GM12878 (cell line): ENCODE results near the gene HLA-B. TPM values are rescaled to one million over a fixed set of nuclear protein-coding genes. Genes with fewer than 3 reads are reported as not detected.

Experiments used
- ATAC-seq: fragments of 200-7000 bp; cut with Tn5 transposase; 3 replicates; pipeline ENCODE4 v1.9.1; 2020; ENCODE audit warnings: mild to moderate bottlenecking, moderate library complexity
- BruUV-seq: library from RNA; stranded (reverse); fragments of 400-500 nt; replicated peaks from 2 replicates; lab custom pipeline; 2021; lab: Mats Ljungman, UMichigan
- CTCF ChIA-PET: fragments of 300-600 bp; sonication (Branson Sonifier 250); formaldehyde crosslinking; extraction: SDS; loops from one replicate; lab custom pipeline; 2021; ENCODE audit warnings: inconsistent platforms; lab: Yijun Ruan, JAX
- POLR2A ChIA-PET: fragments of 350-600 bp; formaldehyde crosslinking; extraction: SDS; loops from one replicate; lab custom pipeline; 2021; ENCODE audit warnings: inconsistent platforms; lab: Charles Lee
- RAD21 ChIA-PET: fragments of 300-600 bp; sonication (Branson Sonifier 250); formaldehyde crosslinking; loops from one replicate; lab custom pipeline; 2023; ENCODE audit warnings: antibody characterized with exemption; ENCODE audit not compliant: unreplicated experiment; lab: Charles Lee
- SMC1A ChIA-PET: fragments of 300-600 bp; sonication (Branson Sonifier 250); formaldehyde crosslinking; loops from one replicate; lab custom pipeline; 2023; ENCODE audit not compliant: unreplicated experiment, uncharacterized antibody; lab: Charles Lee
- DNase-seq: peaks from one replicate; pipeline ENCODE4 v3.0.0-alpha.2; 2011; ENCODE audit warnings: low read depth, low spot score
- FAIRE-seq: peaks from 3 replicates; lab custom pipeline; 2011; peaks lifted over from hg19 to GRCh38; lab: Jason Lieb, UNC
- H2AFZ ChIP-seq: 2 replicates; pipeline ENCODE4 v1.6.0; 2011; ENCODE audit warnings: low read depth, low read length, control low read depth; ENCODE audit not compliant: control insufficient read depth
- H3K27ac ChIP-seq: 2 replicates; pipeline ENCODE4 v1.5.1; 2011; ENCODE audit warnings: control low read depth; ENCODE audit not compliant: control insufficient read depth, insufficient read depth
- H3K27me3 ChIP-seq, 2 experiments: replicated peaks in 1 of 2; 2 replicates each; pipeline versions ENCODE4 v1.6.0 to v1.6.1; 2011; ENCODE audit warnings: low read length in 1 of 2; ENCODE audit not compliant: control insufficient read depth in 2 of 2, insufficient read depth in 2 of 2
- H3K36me3 ChIP-seq, 2 experiments: 2 replicates each; pipeline ENCODE4 v1.5.1; 2011; ENCODE audit warnings: low read length in 1 of 2; ENCODE audit not compliant: control insufficient read depth in 2 of 2, insufficient read depth in 2 of 2
- H3K4me1 ChIP-seq: 2 replicates; pipeline ENCODE4 v1.6.1; 2011; ENCODE audit warnings: mild to moderate bottlenecking, low read length, moderate library complexity, mixed read lengths; ENCODE audit not compliant: control insufficient read depth, insufficient read depth
- H3K4me2 ChIP-seq: 2 replicates; pipeline ENCODE4 v1.6.0; 2011; ENCODE audit warnings: control low read depth; ENCODE audit not compliant: control insufficient read depth, insufficient read depth
- H3K4me3 ChIP-seq: fragments of 200-600 bp; sonication (generic); 2 replicates; pipeline ENCODE4 v1.5.1; 2016
- H3K79me2 ChIP-seq: 2 replicates; pipeline ENCODE4 v1.6.0; 2011; ENCODE audit warnings: low read length; ENCODE audit not compliant: control insufficient read depth, insufficient read depth
- H3K9ac ChIP-seq: 2 replicates; pipeline ENCODE4 v1.8.0; 2011; ENCODE audit warnings: low read length, control low read depth, mixed read lengths; ENCODE audit not compliant: control insufficient read depth, insufficient read depth
- H3K9me3 ChIP-seq: replicated peaks from 3 replicates; pipeline ENCODE4 v1.5.1; 2011; ENCODE audit warnings: mild to moderate bottlenecking, low read length; ENCODE audit not compliant: control insufficient read depth, insufficient read depth
- H4K20me1 ChIP-seq: 2 replicates; pipeline ENCODE4 v1.6.0; 2011; ENCODE audit not compliant: control insufficient read depth, insufficient read depth
- ATF2 ChIP-seq: IDR thresholded peaks from 2 replicates; pipeline ENCODE4 v1.6.1; 2012; ENCODE audit warnings: low read length, inconsistent platforms
- BRCA1 ChIP-seq: IDR thresholded peaks from 2 replicates; pipeline ENCODE4 v1.6.1; 2011; ENCODE audit warnings: low read depth, low read length, improper control_type of control experiment
- DPF2 ChIP-seq: fragments of 450-650 bp; IDR thresholded peaks from 2 replicates; pipeline ENCODE4 v1.6.1; 2017; ENCODE audit warnings: mild to moderate bottlenecking
- E2F8 ChIP-seq: fragments of 450-650 bp; IDR thresholded peaks from 2 replicates; pipeline ENCODE4 v1.6.1; 2018; ENCODE audit warnings: mild to moderate bottlenecking, low read depth, moderate library complexity; ENCODE audit not compliant: partially characterized antibody
- EP300 ChIP-seq, 2 experiments: fragments of 150-350 bp in 1 of 2; IDR thresholded peaks; 2 replicates each; pipeline ENCODE4 v1.6.1; 2011 to 2012; ENCODE audit warnings: low read depth in 2 of 2, low read length in 2 of 2, borderline replicate concordance in 1 of 2, improper control_type of control experiment in 1 of 2, inconsistent platforms in 1 of 2; ENCODE audit not compliant: control insufficient read depth in 1 of 2
- EZH2 ChIP-seq: IDR thresholded peaks from 2 replicates; pipeline ENCODE4 v1.6.1; 2012; ENCODE audit warnings: low read depth, mild to moderate bottlenecking, control low read depth, inconsistent platforms, low read length, borderline replicate concordance; ENCODE audit not compliant: control insufficient read depth
- JUNB ChIP-seq: IDR thresholded peaks from 2 replicates; pipeline ENCODE4 v1.6.1; 2016; ENCODE audit warnings: antibody characterized with exemption, mild to moderate bottlenecking
- MTA2 ChIP-seq: fragments of 450-650 bp; IDR thresholded peaks from 2 replicates; pipeline ENCODE4 v1.6.1; 2016; ENCODE audit warnings: low read depth, mild to moderate bottlenecking, moderate library complexity
- NBN ChIP-seq: fragments of 450-650 bp; IDR thresholded peaks from 2 replicates; pipeline ENCODE4 v1.6.1; 2016
- NFIC ChIP-seq: IDR thresholded peaks from 2 replicates; pipeline ENCODE4 v1.6.1; 2012; ENCODE audit warnings: low read depth, mild to moderate bottlenecking, inconsistent platforms, low read length, moderate library complexity
- NFYB ChIP-seq: IDR thresholded peaks from 2 replicates; pipeline ENCODE4 v1.6.1; 2011; ENCODE audit warnings: low read depth, mild to moderate bottlenecking, low read length, improper control_type of control experiment, moderate library complexity; ENCODE audit not compliant: insufficient read depth
- POLR2A ChIP-seq: IDR thresholded peaks from 2 replicates; pipeline ENCODE4 v1.6.1; 2011; ENCODE audit warnings: low read depth, mild to moderate bottlenecking, low read length
- RBBP5 ChIP-seq: fragments of 200-600 bp; sonication (generic); conservative IDR thresholded peaks from 2 replicates; pipeline ENCODE4 v1.6.1; 2016
- RCOR1 ChIP-seq: conservative IDR thresholded peaks from 2 replicates; pipeline ENCODE4 v1.6.1; 2012; ENCODE audit warnings: low read depth, low read length, improper control_type of control experiment
- SIN3A ChIP-seq: IDR thresholded peaks from 2 replicates; pipeline ENCODE4 v1.6.1; 2012; ENCODE audit warnings: low read depth, low read length, improper control_type of control experiment
- SMC3 ChIP-seq: IDR thresholded peaks from 2 replicates; pipeline ENCODE4 v1.6.1; 2011; ENCODE audit warnings: low read length, improper control_type of control experiment, borderline replicate concordance
- STAT3 ChIP-seq: IDR thresholded peaks from 2 replicates; pipeline ENCODE4 v1.6.1; 2011; ENCODE audit warnings: low read depth, low read length, improper control_type of control experiment
- ZNF384 ChIP-seq: IDR thresholded peaks from 2 replicates; pipeline ENCODE4 v1.6.1; 2012; ENCODE audit warnings: low read depth, mild to moderate bottlenecking, low read length, improper control_type of control experiment, borderline replicate concordance
- in situ Hi-C: fragments of 300-500 bp; cut with MboI; formaldehyde crosslinking; loops from 9 replicates; pipeline ENCODE4 v1.14.3; 2018; ENCODE audit warnings: mixed read lengths
- intact Hi-C: fragments of 100-400 bp; cut with micrococcal nuclease; formaldehyde crosslinking; loops from one replicate; pipeline ENCODE4 v1.14.2; 2022; ENCODE audit not compliant: unreplicated experiment
- polyA plus RNA-seq, 11 experiments: library from polyadenylated mRNA; depleted of rRNA in 4 of 11; unstranded in 6 of 11; stranded (reverse) in 5 of 11; fragments of >200 nt; fragmentation: Nextera tagmentation in 4 of 11; fragmentation: Illumina TruSeq in 1 of 11; extraction: Ambion mirVana in 4 of 11; extraction: Trizol in 1 of 11; gene quantifications; 1 replicate in 1 of 11; 2 replicates in 10 of 11; pipeline versions ENCODE4 v1.2.1 to v1.2.3, GENCODE V29; 2011 to 2016; ENCODE audit warnings: inconsistent platforms in 2 of 11, missing spikeins in 2 of 11, low read depth in 1 of 11
- total RNA-seq, 4 experiments: library from RNA; depleted of rRNA in 3 of 4; stranded (reverse); fragments of >200 nt in 3 of 4; fragmentation: Illumina TruSeq in 1 of 4; extraction: Trizol in 1 of 4; gene quantifications; 2 replicates each; pipeline versions ENCODE4 v1.2.1 to v1.2.3, GENCODE V29; 2013 to 2021

The HLA-B gene
- total and polyA plus RNA-seq, 10 of the 15 experiments (the other 5 are each of a cell fraction or from before 2014, with no cell fraction given), result 820 to 5,128 (median 3,370) TPM

- intact Hi-C loops, result no loop called here
- SMC1A ChIA-PET, result interaction anchor here (1.0 to 4.2 kb wide), 3 partner anchors 19 to 225 kb away, joined by 3 to 22 read pairs (median 8); partner anchors contain the start of gene PSORS1C2
- CTCF ChIA-PET, result interaction anchor here (1.2 to 3.7 kb wide), 2 partner anchors 16 to 167 kb away, joined by 3 to 26 read pairs; no protein-coding TSS in a partner anchor
Observed at GRCh38 chr6:31363811-31364210, 6.8 kb upstream of the HLA-B start.

More at GRCh38 chr6:31363811-31364210, 6.8 kb upstream of the HLA-B start:
- Histone ChIP-seq H3K9me3 (no peaks in the 10 kb centered on the region; the same call in 1 of the 3 replicates), H4K20me1 (no peaks in the 10 kb centered on the region), H3K9ac (no peak overlapping the region), H3K4me2 (no peak overlapping the region), H2AFZ (no peak overlapping the region), H3K4me1 (peaks cover 6% of the 10 kb centered on the region)
- RAD21 ChIA-PET, result interaction anchor here (6.9 kb wide), 1 partner anchor 168 kb away, joined by 84 read pairs; no protein-coding TSS in a partner anchor
- BruUV-seq, result no TSS peak
- FAIRE-seq, result no peak
- no peak for ATAC-seq
- no peak for TF ChIP-seq SIN3A
- TF ChIP-seq RCOR1, result no peak
- no peak for TF ChIP-seq NFYB
- TF ChIP-seq SMC3, result no peak
- TF ChIP-seq ATF2, result no peak
- no peak for TF ChIP-seq RBBP5
- no peak for TF ChIP-seq EP300 (IDR thresholded peaks at IDR 0.05; ENCODE audit: borderline replicate concordance in 1 of 2, control insufficient read depth in 1 of 2, low read depth in 2 of 2, low read length in 2 of 2)
- no peak for TF ChIP-seq E2F8
- TF ChIP-seq DPF2, result no peak
- no peak for TF ChIP-seq ZNF384
- TF ChIP-seq STAT3, result no peak
- TF ChIP-seq BRCA1, result no peak
- no peak for TF ChIP-seq NFIC
- TF ChIP-seq POLR2A, result no peak
- no peak for TF ChIP-seq JUNB
- no peak for TF ChIP-seq NBN
- TF ChIP-seq MTA2, result no peak
- no peak for TF ChIP-seq EZH2
- TF ChIP-seq, all 136 proteins: peak for 0
- H3K79me2 ChIP-seq, result no peaks in the 10 kb centered on the region
- H3K36me3 ChIP-seq, result no peaks in the 10 kb centered on the region
- DNase-seq, result no peak
- in situ Hi-C loops, result no loop called here
- POLR2A ChIA-PET, result interaction anchor here (1.1 kb wide), 1 partner anchor 164 kb away, joined by 3 read pairs; no protein-coding TSS in a partner anchor
- H3K27me3 ChIP-seq, result no peaks in the 10 kb centered on the region; a peak in 1 of 4 replicates
- H3K4me3 ChIP-seq, result no peak overlapping the region
- H3K27ac ChIP-seq, result no peak overlapping the region
